Astrocyte of the cerebellum (primary cell): Measurements from ENCODE around the gene TMEM117.

Source experiments
- DNase-seq: peaks from one replicate; pipeline ENCODE4 v3.0.0-alpha.2; 2011; ENCODE audit warnings: low read depth
- H3K4me3 ChIP-seq: 2 replicates; pipeline ENCODE4 v1.5.1; 2011; ENCODE audit warnings: mild to moderate bottlenecking, low read depth, low read length, moderate library complexity
- in situ Hi-C: cut with HindIII; loops from 2 replicates; pipeline ENCODE4 v1.10.0; 2017; ENCODE audit warnings: low sequenced_read_pairs
- TF ChIP-seq, protein P1 (sequence below): IDR thresholded peaks from 2 replicates; pipeline ENCODE4 v1.5.1; 2012; ENCODE audit warnings: low read length, low read depth, moderate library complexity, mild to moderate bottlenecking; ENCODE audit errors: missing control alignments

TMEM117 gene

DNA sequence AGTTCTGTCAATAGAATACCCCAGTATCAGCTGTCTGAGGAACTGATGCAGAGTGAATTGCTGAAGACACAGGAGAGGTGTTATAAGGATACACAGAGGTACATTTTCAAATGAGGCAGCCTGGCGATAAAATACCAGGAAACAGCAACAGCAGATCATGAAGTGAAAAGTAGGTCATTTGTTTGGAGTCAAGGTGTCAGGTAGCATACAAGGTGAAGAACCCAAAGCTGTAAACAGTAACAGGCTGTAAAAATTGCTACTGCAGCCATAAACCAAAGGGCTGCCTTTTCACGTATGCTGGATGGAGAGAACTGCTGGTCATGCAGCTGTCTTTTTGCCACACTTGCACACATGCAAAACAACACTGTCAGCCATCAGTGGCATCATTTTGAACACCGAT lies 20.5 kb upstream of the TMEM117 start:
- no peak for DNase-seq
- H3K4me3 ChIP-seq = no peak overlapping the region
- in situ Hi-C loops = no loop called here
- TF ChIP-seq, protein P1, sequence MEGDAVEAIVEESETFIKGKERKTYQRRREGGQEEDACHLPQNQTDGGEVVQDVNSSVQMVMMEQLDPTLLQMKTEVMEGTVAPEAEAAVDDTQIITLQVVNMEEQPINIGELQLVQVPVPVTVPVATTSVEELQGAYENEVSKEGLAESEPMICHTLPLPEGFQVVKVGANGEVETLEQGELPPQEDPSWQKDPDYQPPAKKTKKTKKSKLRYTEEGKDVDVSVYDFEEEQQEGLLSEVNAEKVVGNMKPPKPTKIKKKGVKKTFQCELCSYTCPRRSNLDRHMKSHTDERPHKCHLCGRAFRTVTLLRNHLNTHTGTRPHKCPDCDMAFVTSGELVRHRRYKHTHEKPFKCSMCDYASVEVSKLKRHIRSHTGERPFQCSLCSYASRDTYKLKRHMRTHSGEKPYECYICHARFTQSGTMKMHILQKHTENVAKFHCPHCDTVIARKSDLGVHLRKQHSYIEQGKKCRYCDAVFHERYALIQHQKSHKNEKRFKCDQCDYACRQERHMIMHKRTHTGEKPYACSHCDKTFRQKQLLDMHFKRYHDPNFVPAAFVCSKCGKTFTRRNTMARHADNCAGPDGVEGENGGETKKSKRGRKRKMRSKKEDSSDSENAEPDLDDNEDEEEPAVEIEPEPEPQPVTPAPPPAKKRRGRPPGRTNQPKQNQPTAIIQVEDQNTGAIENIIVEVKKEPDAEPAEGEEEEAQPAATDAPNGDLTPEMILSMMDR = no peak

DNA sequence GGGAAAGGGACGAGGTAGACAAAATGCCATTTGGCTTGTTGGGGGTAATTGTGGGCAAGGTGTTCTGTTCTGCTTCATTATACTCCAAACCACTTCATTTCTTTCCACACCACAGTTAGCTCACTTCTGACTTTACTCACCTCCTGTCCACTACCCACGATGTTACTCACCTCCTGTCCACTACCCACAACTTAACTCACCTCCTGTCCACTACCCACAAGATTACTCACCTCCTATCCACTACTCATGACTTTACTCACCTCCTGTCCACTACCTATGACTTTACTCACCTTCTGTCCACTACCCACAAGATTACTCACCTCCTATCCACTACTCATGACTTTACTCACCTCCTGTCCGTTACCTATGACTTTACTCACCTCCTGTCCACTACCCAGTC lies 19.7 kb upstream of the TMEM117 start:
- in situ Hi-C loops = no loop called here
- TF ChIP-seq, protein P1 = no peak
- no peak for DNase-seq
- no peak overlapping the region for H3K4me3 ChIP-seq

DNA sequence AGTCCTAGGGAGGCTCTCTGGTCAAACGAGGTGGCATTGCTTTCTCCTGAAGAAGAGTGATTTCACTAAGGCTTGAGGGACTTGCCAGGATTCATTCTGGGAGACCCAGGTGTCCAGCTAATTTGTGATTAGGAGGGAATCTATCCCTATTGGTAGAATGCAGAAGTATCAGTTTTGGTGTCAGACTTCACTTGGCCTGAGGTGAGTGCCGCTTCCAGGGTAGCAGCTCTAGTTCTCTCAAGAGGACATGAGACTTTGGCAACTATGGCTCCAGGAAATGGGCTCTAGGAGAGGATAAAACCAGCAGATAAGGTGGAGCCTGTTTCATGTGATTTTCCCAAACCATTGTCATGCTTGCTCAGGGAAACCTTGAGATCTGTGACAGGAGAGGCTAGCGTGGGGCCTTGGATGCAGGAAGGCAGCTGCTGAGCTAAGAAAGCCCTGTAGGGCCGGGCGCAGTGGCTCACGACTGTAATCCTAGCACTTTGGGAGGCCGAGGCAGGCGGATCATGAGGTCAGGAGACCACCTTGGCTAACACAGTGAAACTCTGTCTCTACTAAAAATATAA lies 11.6 kb upstream of the TMEM117 start:
- in situ Hi-C loops = no loop called here
- H3K4me3 ChIP-seq = no peak overlapping the region
- TF ChIP-seq, protein P1 = no peak
- DNase-seq = no peak

DNA sequence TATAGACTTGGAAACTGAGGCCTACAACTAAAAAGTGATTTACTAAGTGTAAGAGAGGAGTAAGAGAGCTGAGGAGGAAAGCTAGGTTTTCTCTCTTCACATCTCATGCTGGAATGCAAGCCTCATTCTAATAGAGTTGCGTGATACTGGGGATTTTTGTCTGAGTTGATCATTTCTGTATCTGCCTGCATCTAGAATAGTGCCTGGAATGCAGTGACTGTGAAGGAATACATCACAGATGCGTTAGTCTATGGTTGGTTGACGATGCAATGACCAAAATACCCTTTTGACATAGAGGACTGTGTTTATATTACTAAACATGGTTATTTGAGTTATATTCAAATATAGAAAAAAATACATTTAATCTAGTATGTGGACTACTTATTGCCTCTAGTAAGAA lies 9.2 kb upstream of the TMEM117 start:
- TF ChIP-seq, protein P1 = no peak
- no peak for DNase-seq
- in situ Hi-C loops = no loop called here
- H3K4me3 ChIP-seq = no peak overlapping the region

DNA sequence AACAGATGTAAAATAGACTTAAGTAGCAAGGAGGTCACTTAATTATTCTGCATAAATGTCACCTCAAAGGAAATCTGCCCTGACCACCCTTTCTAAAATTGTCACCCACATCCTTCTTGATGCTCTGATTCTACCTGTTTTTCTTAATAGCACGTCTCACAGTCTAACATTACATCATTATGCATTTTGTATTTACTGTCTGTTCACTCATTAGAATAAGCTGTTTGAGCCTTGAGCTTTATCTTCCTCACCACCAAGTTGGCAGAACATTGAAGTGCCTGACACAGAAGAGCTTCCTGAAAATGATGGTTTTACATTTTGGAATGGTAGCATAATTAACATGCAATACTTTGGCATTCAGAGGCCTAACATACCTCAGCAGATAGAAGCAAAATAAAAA lies 8.8 kb upstream of the TMEM117 start:
- in situ Hi-C loops = no loop called here
- no peak overlapping the region for H3K4me3 ChIP-seq
- TF ChIP-seq, protein P1 = no peak
- no peak for DNase-seq

DNA sequence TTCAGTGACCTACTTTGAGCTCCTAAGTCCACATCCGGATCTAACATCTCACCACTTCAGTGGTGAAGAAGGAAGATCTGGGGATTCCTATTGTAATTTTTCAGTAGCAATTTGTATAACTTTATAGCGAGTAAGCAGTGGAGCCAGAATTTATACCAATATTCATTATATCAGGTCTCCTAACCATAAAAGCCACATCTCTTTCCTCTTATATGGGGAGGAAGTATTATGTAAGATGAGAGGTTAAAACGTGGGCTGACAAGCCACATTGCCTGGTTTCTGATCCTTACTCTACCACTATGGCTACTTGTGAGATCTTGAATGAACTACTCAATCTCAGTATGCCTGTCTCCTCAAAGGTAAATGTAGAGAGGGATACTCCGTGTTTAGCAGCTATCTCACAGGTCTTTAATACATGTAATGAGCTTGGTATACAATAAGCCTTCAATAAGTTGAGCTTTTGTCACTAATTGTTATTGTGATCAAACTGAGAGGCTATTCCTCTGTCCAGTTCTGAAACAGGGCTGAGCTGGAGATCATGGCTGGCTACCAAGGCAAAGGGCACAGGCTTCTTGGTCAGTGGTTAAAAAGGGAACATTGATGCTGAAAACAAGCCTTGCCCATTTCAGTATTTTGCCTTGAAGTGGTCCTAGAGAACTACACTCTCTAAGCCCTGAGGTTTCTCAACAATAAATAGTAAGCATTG lies 3.3 kb upstream of the TMEM117 start:
- in situ Hi-C loops = no loop called here
- DNase-seq = no peak
- TF ChIP-seq, protein P1 = no peak
- H3K4me3 ChIP-seq = no peak overlapping the region
